ENCODE measurements around the gene CNGA3. TPM values are rescaled to one million over a fixed set of nuclear protein-coding genes. Genes with fewer than 3 reads are reported as not detected.

CNGA3 gene
- total and polyA plus RNA-seq, 7 donors = 0.47 to 8.6 (median 4.3) TPM; not detected in 2

DNA sequence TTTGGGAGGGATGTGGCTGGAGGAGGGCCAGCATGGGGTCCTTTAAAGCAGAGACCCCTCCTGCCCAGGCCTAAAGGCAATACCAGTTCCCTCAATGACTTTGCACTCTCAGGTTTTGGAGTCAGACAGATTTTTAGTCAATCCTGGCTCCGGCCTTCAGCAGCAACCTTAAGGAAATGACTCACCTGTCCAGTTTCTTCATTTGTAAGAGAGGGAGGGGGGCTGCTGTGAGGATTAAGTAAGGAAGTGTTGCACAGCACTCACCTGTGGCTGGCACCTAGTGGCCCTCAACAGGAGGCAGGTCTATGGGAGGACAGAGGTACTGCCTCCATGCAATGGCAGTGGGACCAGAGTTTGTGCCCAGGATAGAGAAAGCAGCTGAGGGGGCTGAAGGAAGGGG, 13.7 kb downstream of the CNGA3 start:
- H3K27me3 ChIP-seq = no peaks in the 10 kb centered on the region
- H3K4me1 ChIP-seq = no peaks in the 10 kb centered on the region
- H3K4me3 ChIP-seq = no peak overlapping the region
- no peak for TF ChIP-seq POLR2A (IDR thresholded peaks at IDR 0.05)
- TF ChIP-seq EP300 (IDR thresholded peaks at IDR 0.05) = no peak
- TF ChIP-seq, protein P1, sequence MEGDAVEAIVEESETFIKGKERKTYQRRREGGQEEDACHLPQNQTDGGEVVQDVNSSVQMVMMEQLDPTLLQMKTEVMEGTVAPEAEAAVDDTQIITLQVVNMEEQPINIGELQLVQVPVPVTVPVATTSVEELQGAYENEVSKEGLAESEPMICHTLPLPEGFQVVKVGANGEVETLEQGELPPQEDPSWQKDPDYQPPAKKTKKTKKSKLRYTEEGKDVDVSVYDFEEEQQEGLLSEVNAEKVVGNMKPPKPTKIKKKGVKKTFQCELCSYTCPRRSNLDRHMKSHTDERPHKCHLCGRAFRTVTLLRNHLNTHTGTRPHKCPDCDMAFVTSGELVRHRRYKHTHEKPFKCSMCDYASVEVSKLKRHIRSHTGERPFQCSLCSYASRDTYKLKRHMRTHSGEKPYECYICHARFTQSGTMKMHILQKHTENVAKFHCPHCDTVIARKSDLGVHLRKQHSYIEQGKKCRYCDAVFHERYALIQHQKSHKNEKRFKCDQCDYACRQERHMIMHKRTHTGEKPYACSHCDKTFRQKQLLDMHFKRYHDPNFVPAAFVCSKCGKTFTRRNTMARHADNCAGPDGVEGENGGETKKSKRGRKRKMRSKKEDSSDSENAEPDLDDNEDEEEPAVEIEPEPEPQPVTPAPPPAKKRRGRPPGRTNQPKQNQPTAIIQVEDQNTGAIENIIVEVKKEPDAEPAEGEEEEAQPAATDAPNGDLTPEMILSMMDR (IDR thresholded peaks at IDR 0.05) = no peak
- no peak for TF ChIP-seq POLR2AphosphoS5 (IDR thresholded peaks at IDR 0.05)
- intact Hi-C loops (cut with DNase I) = no loop called here
- H3K36me3 ChIP-seq = no peaks in the 10 kb centered on the region
- no peak overlapping the region for H3K27ac ChIP-seq
- no peaks in the 10 kb centered on the region for H3K9me3 ChIP-seq
- DNase-seq = no peak
- WGBS, 2 donors = 89 to 96% methylated on average over 1 of the region's 1 CpG

DNA sequence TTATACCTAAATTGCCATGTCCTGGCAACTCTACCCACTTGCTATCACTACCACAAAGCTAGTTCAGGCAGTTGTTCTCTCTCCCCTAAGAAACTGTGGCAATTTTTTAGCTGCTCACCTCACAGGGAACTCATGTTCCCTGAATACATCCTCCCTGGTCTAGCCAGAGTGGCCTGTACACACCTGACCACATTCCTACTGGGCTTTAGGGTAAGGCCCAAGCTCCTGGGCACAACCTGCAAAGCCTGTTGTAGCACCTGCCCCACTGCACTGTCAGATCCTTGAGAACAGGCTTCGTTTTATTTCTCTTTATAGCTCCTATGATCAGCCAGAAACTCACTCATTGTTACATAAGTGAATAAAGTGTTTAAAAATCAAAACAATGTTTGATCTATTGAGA, 21.5 kb downstream of the CNGA3 start:
- no peaks in the 10 kb centered on the region for H3K4me1 ChIP-seq
- peaks cover 0 to 10% (median 2%) of the 10 kb centered on the region in 4 donors for H3K9me3 ChIP-seq
- no peaks in the 10 kb centered on the region for H3K27me3 ChIP-seq
- no peak overlapping the region for H3K27ac ChIP-seq
- WGBS, 2 donors = 68 to 72% methylated on average over 1 of the region's 1 CpG
- H3K36me3 ChIP-seq = no peaks in the 10 kb centered on the region
- intact Hi-C loops (cut with DNase I) = no loop called here
- no peak for DNase-seq
- H3K4me3 ChIP-seq = no peak overlapping the region
- no peak for TF ChIP-seq EP300 (IDR thresholded peaks at IDR 0.05)
- no peak for TF ChIP-seq POLR2A (IDR thresholded peaks at IDR 0.05)
- TF ChIP-seq, protein P1 (IDR thresholded peaks at IDR 0.05) = no peak
- TF ChIP-seq POLR2AphosphoS5 (IDR thresholded peaks at IDR 0.05) = no peak

DNA sequence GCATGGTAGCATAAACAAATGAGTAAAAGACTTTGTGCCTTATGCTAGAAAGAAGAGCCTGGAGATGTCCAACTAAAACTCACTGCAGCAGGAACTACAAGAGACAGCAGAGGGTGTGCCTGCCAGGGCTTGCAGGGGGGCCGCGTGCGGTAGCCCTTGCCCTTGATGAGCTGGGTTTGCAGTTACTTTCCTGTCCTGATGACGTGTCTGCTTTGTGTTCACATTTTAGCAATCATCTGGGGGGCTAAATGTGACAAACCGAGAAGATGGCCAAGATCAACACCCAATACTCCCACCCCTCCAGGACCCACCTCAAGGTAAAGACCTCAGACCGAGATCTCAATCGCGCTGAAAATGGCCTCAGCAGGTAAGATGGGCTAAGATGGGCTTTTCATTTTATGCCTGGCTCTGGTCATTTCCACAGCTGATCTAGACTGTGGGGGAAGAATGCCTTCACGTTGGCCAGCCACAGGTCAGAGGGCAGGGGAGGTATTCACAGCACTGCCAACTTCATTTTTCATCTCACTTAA, 23.5 kb downstream of the CNGA3 start:
- Histone ChIP-seq H3K4me1 (no peaks in the 10 kb centered on the region), H3K27ac (no peak overlapping the region), H3K27me3 (no peaks in the 10 kb centered on the region), H3K36me3 (no peaks in the 10 kb centered on the region), H3K4me3 (no peak overlapping the region), H3K9me3 (peaks cover 0 to 10% (median 2%) of the 10 kb centered on the region in 4 donors)
- TF ChIP-seq, protein P1 (IDR thresholded peaks at IDR 0.05) = no peak
- TF ChIP-seq EP300 (IDR thresholded peaks at IDR 0.05) = no peak
- no peak for TF ChIP-seq POLR2AphosphoS5 (IDR thresholded peaks at IDR 0.05)
- TF ChIP-seq POLR2A (IDR thresholded peaks at IDR 0.05) = no peak
- intact Hi-C loops (cut with DNase I) = no loop called here
- WGBS, 2 donors = 95% methylated on average over 9 of the region's 9 CpGs
- no peak for DNase-seq

DNA sequence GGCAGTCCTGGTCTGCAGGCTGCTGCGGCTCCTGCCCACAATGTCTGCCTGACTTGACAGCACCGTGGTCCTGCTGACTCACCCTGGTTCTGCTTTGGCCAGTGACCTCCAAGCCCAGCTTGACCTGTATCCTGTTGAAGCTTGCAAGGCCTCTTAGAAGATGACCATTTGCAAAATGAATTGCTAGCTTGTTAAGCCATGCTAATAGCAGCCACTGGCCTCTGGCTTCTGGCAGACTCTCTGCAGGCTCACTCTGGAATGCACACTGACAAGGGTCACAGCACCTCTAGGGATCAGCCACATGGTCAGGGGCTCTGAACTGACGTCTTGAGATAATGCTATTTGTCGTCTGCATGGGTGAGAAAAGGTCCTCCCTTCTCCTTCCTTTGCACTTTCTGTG, 25.9 kb downstream of the CNGA3 start:
- no peaks in the 10 kb centered on the region for H3K27me3 ChIP-seq
- TF ChIP-seq POLR2A (IDR thresholded peaks at IDR 0.05) (no peak), EP300 (IDR thresholded peaks at IDR 0.05) (no peak), POLR2AphosphoS5 (IDR thresholded peaks at IDR 0.05) (no peak)
- TF ChIP-seq, protein P1 (IDR thresholded peaks at IDR 0.05) = no peak
- DNase-seq = no peak
- peaks cover 0 to 10% (median 2%) of the 10 kb centered on the region in 4 donors for H3K9me3 ChIP-seq
- H3K36me3 ChIP-seq = no peaks in the 10 kb centered on the region
- no peak overlapping the region for H3K4me3 ChIP-seq
- H3K27ac ChIP-seq = no peak overlapping the region
- no peaks in the 10 kb centered on the region for H3K4me1 ChIP-seq
- intact Hi-C loops (cut with DNase I) = no loop called here
- WGBS, 2 donors = 84% methylated on average over 4 of the region's 4 CpGs

DNA sequence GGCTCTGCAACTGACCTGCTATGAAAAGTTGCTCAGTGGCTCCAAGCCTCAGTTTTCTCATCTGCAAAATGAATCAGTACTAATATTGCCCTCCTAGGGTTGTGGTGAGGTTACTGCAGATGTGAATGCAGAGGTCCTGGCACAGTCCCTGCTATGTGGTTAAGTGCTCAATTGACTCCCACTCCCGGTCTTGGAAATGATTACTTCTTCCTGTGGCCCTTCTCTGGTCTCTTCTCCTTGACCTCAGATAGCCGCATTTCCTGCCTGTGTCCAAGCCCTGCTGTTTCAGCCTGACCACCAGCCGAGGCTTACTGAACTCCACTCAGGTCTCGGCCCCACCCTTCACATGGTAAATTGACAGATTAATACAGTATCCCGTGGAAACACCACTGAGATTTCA, 26.3 kb downstream of the CNGA3 start:
- Histone ChIP-seq H3K4me1 (no peaks in the 10 kb centered on the region), H3K27ac (no peak overlapping the region), H3K4me3 (no peak overlapping the region), H3K9me3 (peaks cover 0 to 10% (median 2%) of the 10 kb centered on the region in 4 donors), H3K36me3 (no peaks in the 10 kb centered on the region), H3K27me3 (no peaks in the 10 kb centered on the region)
- intact Hi-C loops (cut with DNase I) = no loop called here
- TF ChIP-seq EP300 (IDR thresholded peaks at IDR 0.05) (no peak), POLR2AphosphoS5 (IDR thresholded peaks at IDR 0.05) (no peak), POLR2A (IDR thresholded peaks at IDR 0.05) (no peak)
- TF ChIP-seq, protein P1 (IDR thresholded peaks at IDR 0.05) = no peak
- 69 to 73% methylated on average over 5 of the region's 5 CpGs for WGBS, 2 donors
- no peak for DNase-seq

Data from sigmoid colon (tissue), 7 donors.